Ramos (cell line): ENCODE measurements around the gene C1orf226.
"Not testable (repeated sequence)": the region's sequence is repeated elsewhere in the genome, so short reads cannot be mapped to it uniquely, and the experiment has no call there.

Source experiments
- in situ Hi-C: fragments of 300-500 bp; cut with MboI; formaldehyde crosslinking; loops from one replicate; pipeline ENCODE4 v1.14.3; 2022; ENCODE audit warnings: low sequenced_read_pairs; ENCODE audit not compliant: unreplicated experiment

Gene C1orf226

GRCh38 chr1:162400790-162401355 is 19.3 kb downstream of the C1orf226 start:
- in situ Hi-C loops = no loop called here

GRCh38 chr1:162404550-162405160 is 23.1 kb downstream of the C1orf226 start:
- in situ Hi-C loops = no loop called here

- in situ Hi-C loops = no loop called here
These were observed 24.3 kb downstream of the C1orf226 start for GRCh38 chr1:162405800-162406199.

- in situ Hi-C loops = no loop called here
These were observed 25.3 kb downstream of the C1orf226 start for GRCh38 chr1:162406811-162407210.

- in situ Hi-C loops = no loop called here
These were observed 26.0 kb downstream of the C1orf226 start for GRCh38 chr1:162407539-162407938.

GRCh38 chr1:162412002-162412401 is 30.5 kb downstream of the C1orf226 start, which contains the start of gene SH2D1B:
Gene SH2D1B, minus strand, starts transcription at chr1:162412136. Its CDS starts 120 bp downstream, at chr1:162412016.
- in situ Hi-C loops = no loop called here

- in situ Hi-C loops = no loop called here
These were observed 34.7 kb downstream of the C1orf226 start for GRCh38 chr1:162416215-162416614.

GRCh38 chr1:162416909-162417308 is 35.4 kb downstream of the C1orf226 start:
- in situ Hi-C loops = no loop called here

- in situ Hi-C loops = no loop called here
These were observed 36.1 kb downstream of the C1orf226 start for GRCh38 chr1:162417650-162418049.

- in situ Hi-C loops = not testable (repeated sequence)
These were observed 37.1 kb downstream of the C1orf226 start for GRCh38 chr1:162418584-162418983.

GRCh38 chr1:162419450-162419931 is 38.0 kb downstream of the C1orf226 start:
- in situ Hi-C loops = not testable (repeated sequence)

- in situ Hi-C loops = no loop called here
These were observed 38.6 kb downstream of the C1orf226 start for GRCh38 chr1:162420120-162420519.

GRCh38 chr1:162421258-162422164 is 40.0 kb downstream of the C1orf226 start:
- in situ Hi-C loops = no loop called here

- in situ Hi-C loops = no loop called here
These were observed 41.3 kb downstream of the C1orf226 start for GRCh38 chr1:162422662-162423375.

GRCh38 chr1:162430583-162430982 is 49.1 kb downstream of the C1orf226 start:
- in situ Hi-C loops = no loop called here

- in situ Hi-C loops = not testable (repeated sequence)
These were observed 51.6 kb downstream of the C1orf226 start for GRCh38 chr1:162432977-162433713.
